GM12874 (cell line): ENCODE data around the gene KMT2B.

ENCODE experiments used
- TF ChIP-seq, protein P1 (sequence below): IDR thresholded peaks from 2 replicates; pipeline ENCODE4 v1.5.1; 2011; ENCODE audit warnings: low read depth, mild to moderate bottlenecking, control low read depth, low read length, moderate library complexity; ENCODE audit not compliant: insufficient read depth

The KMT2B gene, protein sequence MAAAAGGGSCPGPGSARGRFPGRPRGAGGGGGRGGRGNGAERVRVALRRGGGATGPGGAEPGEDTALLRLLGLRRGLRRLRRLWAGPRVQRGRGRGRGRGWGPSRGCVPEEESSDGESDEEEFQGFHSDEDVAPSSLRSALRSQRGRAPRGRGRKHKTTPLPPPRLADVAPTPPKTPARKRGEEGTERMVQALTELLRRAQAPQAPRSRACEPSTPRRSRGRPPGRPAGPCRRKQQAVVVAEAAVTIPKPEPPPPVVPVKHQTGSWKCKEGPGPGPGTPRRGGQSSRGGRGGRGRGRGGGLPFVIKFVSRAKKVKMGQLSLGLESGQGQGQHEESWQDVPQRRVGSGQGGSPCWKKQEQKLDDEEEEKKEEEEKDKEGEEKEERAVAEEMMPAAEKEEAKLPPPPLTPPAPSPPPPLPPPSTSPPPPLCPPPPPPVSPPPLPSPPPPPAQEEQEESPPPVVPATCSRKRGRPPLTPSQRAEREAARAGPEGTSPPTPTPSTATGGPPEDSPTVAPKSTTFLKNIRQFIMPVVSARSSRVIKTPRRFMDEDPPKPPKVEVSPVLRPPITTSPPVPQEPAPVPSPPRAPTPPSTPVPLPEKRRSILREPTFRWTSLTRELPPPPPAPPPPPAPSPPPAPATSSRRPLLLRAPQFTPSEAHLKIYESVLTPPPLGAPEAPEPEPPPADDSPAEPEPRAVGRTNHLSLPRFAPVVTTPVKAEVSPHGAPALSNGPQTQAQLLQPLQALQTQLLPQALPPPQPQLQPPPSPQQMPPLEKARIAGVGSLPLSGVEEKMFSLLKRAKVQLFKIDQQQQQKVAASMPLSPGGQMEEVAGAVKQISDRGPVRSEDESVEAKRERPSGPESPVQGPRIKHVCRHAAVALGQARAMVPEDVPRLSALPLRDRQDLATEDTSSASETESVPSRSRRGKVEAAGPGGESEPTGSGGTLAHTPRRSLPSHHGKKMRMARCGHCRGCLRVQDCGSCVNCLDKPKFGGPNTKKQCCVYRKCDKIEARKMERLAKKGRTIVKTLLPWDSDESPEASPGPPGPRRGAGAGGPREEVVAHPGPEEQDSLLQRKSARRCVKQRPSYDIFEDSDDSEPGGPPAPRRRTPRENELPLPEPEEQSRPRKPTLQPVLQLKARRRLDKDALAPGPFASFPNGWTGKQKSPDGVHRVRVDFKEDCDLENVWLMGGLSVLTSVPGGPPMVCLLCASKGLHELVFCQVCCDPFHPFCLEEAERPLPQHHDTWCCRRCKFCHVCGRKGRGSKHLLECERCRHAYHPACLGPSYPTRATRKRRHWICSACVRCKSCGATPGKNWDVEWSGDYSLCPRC (N-terminal part only)

DNA sequence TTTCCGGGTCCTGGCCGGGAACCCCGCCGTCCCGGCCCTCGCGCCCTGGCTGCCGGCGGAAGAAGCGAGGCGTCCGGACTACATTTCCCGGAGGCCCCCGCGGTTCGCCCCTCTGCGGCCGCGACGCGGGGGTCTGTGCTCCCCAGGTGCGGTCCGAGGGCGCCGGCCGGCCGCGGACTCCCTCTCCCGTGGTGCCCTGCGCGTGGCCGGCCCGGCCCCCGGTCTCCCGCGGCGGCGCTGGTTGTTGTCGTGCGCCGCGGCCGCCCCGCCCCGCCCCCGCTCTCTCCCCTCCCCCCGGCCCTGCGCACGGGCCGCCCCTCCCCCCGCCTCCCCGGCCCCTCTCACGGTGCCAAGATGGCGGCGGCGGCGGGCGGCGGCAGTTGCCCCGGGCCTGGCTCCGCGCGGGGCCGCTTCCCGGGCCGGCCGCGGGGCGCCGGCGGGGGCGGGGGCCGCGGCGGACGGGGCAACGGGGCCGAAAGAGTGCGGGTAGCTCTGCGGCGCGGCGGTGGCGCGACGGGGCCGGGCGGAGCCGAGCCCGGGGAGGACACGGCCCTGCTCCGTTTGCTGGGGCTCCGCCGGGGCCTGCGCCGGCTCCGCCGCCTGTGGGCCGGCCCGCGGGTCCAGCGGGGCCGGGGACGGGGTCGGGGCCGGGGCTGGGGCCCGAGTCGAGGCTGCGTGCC, at the start of gene KMT2B:
TSS of gene KMT2B (plus strand) at position 339 of the 680 bp plus-strand sequence. CDS start at position 355, 16 bp downstream.
- TF ChIP-seq, protein P1, sequence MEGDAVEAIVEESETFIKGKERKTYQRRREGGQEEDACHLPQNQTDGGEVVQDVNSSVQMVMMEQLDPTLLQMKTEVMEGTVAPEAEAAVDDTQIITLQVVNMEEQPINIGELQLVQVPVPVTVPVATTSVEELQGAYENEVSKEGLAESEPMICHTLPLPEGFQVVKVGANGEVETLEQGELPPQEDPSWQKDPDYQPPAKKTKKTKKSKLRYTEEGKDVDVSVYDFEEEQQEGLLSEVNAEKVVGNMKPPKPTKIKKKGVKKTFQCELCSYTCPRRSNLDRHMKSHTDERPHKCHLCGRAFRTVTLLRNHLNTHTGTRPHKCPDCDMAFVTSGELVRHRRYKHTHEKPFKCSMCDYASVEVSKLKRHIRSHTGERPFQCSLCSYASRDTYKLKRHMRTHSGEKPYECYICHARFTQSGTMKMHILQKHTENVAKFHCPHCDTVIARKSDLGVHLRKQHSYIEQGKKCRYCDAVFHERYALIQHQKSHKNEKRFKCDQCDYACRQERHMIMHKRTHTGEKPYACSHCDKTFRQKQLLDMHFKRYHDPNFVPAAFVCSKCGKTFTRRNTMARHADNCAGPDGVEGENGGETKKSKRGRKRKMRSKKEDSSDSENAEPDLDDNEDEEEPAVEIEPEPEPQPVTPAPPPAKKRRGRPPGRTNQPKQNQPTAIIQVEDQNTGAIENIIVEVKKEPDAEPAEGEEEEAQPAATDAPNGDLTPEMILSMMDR = no peak

DNA sequence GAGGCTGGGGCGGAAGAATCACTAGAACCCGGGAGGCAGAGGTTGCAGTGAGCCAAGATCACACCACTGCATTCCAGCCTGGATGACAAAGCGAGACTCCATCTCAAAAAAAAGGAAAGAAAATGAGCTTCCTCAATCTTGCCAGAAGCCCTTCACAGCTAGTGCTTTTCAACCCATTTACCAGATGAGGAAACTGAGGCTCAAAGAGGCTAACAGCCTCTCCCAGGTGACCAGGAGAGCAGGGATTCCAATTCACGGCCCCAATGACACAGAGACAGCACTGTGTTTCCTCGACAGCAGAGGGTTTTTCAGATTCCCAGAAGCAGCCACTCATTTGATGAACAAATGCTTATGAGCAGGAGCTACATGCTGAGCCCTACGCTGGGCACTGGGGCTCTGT, 48.2 kb upstream of the KMT2B start:
- TF ChIP-seq, protein P1 = no peak

DNA sequence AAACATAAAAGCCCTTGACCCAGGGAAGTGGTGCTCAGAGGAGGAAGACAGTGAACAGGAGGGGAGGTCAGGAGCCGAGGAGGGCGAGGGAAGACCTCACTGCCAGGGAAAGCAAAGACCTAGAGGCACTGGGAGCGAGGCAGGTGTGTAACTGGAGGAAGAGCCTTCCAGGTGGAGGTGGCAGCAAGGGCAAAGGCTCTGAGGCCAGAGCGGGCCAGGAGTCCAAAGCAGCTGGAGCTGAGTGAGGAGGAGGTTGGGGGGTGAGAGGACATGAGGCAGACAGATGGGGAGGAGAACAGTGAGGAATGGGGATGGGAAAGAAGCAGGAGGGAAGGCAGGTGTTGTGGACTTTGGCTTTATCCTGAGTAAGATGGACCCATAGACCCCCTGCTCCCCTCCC, 47.8 kb upstream of the KMT2B start:
- TF ChIP-seq, protein P1 = no peak

DNA sequence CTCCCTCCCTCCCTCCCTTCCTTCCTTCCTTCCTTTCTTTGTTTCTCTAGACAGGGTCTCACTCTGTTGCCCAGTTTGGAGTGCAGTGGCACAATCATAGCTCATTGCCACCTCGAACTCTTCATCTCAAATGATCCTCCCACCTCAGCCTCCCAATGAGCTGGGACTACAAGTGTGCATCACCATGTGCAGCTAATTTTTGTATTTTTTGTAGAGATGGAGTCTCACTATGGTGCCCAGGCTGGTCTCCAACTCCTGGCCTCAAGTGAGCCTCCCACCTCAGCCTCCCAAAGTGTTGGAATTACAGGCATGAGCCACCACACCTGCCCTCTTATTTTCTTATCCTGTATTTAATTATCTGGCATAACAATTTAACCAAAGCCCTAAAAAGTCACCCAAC, 47.1 kb upstream of the KMT2B start:
- TF ChIP-seq, protein P1 = no peak

DNA sequence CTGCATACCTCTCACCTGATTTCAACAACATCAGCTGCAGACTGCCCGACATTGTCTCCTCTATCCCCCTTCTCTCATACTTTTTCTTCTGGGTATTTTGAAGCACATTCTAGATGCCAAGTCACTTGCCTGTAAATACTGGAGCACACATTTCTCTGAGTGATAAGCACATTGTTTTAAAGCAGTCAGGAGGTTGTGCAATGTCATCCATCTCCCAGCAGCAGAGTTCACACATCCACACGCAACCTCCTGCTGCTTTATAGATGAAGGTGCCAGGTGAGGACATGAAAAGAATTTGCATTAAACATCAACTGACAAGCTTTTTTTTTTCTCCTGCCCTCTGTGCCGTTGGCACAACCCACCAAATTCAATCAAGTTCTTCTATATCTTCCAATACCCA, 46.0 kb upstream of the KMT2B start:
- TF ChIP-seq, protein P1 = no peak

DNA sequence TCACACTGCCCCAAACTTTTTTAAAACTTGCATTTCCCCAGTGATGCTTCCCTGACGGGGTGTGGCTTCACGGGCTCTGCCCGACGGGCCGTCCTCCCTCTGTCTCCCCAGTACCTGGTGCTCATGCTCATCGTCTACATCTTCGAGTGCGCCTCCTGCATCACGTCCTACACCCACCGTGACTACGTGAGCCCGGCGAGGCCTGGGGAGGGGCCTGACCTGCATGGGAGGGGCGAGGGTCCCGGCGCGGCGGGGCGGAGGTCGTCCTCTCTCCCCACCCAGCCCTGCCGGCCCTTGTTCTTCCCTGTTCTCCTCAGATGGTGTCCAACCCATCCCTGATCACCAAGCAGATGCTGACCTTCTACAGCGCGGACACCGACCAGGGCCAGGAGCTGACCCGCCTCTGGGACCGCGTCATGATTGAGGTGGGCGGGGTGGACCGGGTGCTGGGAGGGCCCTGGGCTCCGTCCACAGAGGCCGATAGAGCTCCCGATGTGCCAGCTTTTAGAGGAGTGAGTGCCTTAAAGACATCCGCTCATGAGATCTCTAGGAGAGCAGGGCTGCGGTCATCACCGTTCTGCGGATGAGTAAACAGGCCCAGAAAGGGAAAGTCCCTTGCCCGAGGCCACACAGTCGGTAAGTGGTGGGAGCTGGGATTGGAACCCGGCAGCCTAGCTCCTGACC, 44.5 kb upstream of the KMT2B start:
- TF ChIP-seq, protein P1 = no peak
